MM.1S (cell line): Measurements from ENCODE around the gene REPS1.

Experiments used
- EZH2 ChIP-seq: fragments of 300-600 bp; sonication (generic); optimal IDR thresholded peaks from 2 replicates; pipeline ENCODE3; 2017; ENCODE audit warnings: low read depth, mild to moderate bottlenecking, antibody characterized with exemption, low read length, mixed read lengths
- TF ChIP-seq, protein P1 (sequence below): fragments of 300-600 bp; sonication (generic); IDR thresholded peaks from 2 replicates; pipeline ENCODE4 v1.5.1; 2016; ENCODE audit warnings: antibody characterized with exemption, low read length, mixed read lengths

DNA sequence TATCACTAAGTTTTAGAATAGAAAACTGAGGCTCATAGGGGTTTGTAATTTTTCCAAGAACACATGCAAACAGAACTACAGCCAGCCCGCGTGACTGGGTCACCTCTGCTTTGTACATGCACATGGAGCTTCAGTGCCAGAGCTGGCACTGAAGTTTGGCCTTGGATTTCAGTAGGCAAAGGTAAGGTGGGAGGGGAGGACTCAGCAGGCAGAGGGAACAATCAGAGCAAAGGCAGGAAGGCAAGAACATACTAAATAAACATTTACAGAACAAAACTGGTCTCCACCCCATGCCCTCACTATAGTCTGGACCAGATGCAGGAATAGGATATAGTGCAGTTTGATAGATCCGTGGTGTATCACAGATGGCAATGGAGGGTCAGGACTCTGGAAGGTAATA is 26.9 kb upstream of the REPS1 start:
- TF ChIP-seq, protein P1, sequence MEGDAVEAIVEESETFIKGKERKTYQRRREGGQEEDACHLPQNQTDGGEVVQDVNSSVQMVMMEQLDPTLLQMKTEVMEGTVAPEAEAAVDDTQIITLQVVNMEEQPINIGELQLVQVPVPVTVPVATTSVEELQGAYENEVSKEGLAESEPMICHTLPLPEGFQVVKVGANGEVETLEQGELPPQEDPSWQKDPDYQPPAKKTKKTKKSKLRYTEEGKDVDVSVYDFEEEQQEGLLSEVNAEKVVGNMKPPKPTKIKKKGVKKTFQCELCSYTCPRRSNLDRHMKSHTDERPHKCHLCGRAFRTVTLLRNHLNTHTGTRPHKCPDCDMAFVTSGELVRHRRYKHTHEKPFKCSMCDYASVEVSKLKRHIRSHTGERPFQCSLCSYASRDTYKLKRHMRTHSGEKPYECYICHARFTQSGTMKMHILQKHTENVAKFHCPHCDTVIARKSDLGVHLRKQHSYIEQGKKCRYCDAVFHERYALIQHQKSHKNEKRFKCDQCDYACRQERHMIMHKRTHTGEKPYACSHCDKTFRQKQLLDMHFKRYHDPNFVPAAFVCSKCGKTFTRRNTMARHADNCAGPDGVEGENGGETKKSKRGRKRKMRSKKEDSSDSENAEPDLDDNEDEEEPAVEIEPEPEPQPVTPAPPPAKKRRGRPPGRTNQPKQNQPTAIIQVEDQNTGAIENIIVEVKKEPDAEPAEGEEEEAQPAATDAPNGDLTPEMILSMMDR: no peak
- TF ChIP-seq EZH2: no peak
